SK-N-SH treated with all-trans-retinoic acid at 6 μM for 48 hours (cell line): Measurements from ENCODE around the gene RECQL5.

Experiments
- ATAC-seq: fragments of 200-7000 bp; cut with Tn5 transposase; 3 replicates; pipeline ENCODE4 v1.9.1; 2020; ENCODE audit warnings: mild to moderate bottlenecking, moderate library complexity
- ARNTL ChIP-seq: fragments of 450-650 bp; formaldehyde crosslinking; IDR thresholded peaks from 2 replicates; pipeline ENCODE4 v1.5.0; 2020; ENCODE audit warnings: low read depth, mild to moderate bottlenecking, moderate library complexity, borderline replicate concordance
- BACH2 ChIP-seq: fragments of 250-450 bp; sonication (Bioruptor Pico); IDR thresholded peaks from 2 replicates; pipeline ENCODE4 v1.9.0; 2021; ENCODE audit warnings: mild to moderate bottlenecking, borderline replicate concordance
- CSDC2 ChIP-seq: fragments of 250-450 bp; sonication (Bioruptor Pico); IDR thresholded peaks from 2 replicates; pipeline ENCODE4 v1.5.0; 2020; ENCODE audit warnings: mild to moderate bottlenecking, moderate library complexity
- GLIS3 ChIP-seq: fragments of 250-450 bp; sonication (Bioruptor Pico); IDR thresholded peaks from 2 replicates; pipeline ENCODE4 v1.5.0; 2020; ENCODE audit warnings: mild to moderate bottlenecking, moderate library complexity
- ISL1 ChIP-seq: fragments of 250-450 bp; sonication (Bioruptor Pico); IDR thresholded peaks from 2 replicates; pipeline ENCODE4 v2.1.2; 2022; ENCODE audit warnings: mild to moderate bottlenecking, moderate library complexity
- OSR1 ChIP-seq: fragments of 250-450 bp; sonication (Bioruptor Pico); IDR thresholded peaks from 2 replicates; pipeline ENCODE4 v1.8.0; 2022; ENCODE audit warnings: moderate library complexity, mild to moderate bottlenecking, inconsistent platforms
- PPARA ChIP-seq: fragments of 250-450 bp; sonication (Bioruptor Pico); IDR thresholded peaks from 2 replicates; pipeline ENCODE4 v1.5.0; 2020; ENCODE audit warnings: mild to moderate bottlenecking, borderline replicate concordance
- RARB ChIP-seq: fragments of 250-450 bp; sonication (Bioruptor Pico); IDR thresholded peaks from 2 replicates; pipeline ENCODE4 v1.8.0; 2021; ENCODE audit warnings: mild to moderate bottlenecking, moderate library complexity
- SNAI2 ChIP-seq: fragments of 250-450 bp; sonication (Bioruptor Pico); IDR thresholded peaks from 2 replicates; pipeline ENCODE4 v1.5.0; 2020; ENCODE audit warnings: mild to moderate bottlenecking, moderate library complexity
- TCF4 ChIP-seq: fragments of 250-450 bp; sonication (Bioruptor Pico); IDR thresholded peaks from 2 replicates; pipeline ENCODE4 v1.8.0; 2021; ENCODE audit warnings: mild to moderate bottlenecking, moderate library complexity, borderline replicate concordance
- TOX ChIP-seq: fragments of 250-450 bp; sonication (Bioruptor Pico); IDR thresholded peaks from 2 replicates; pipeline ENCODE4 v1.8.0; 2021; ENCODE audit warnings: mild to moderate bottlenecking, moderate library complexity, borderline replicate concordance
- ZC3H10 ChIP-seq: fragments of 250-450 bp; sonication (Bioruptor Pico); IDR thresholded peaks from 2 replicates; pipeline ENCODE4 v1.5.1; 2021; ENCODE audit warnings: mild to moderate bottlenecking, moderate library complexity
- ZFP30 ChIP-seq: fragments of 450-650 bp; formaldehyde crosslinking; IDR thresholded peaks from 2 replicates; pipeline ENCODE4 v1.5.0; 2022; ENCODE audit warnings: mild to moderate bottlenecking, moderate library complexity
- ZNF565 ChIP-seq: fragments of 450-650 bp; formaldehyde crosslinking; conservative IDR thresholded peaks from 2 replicates; pipeline ENCODE4 v1.5.0; 2020; ENCODE audit warnings: low read depth, mild to moderate bottlenecking, moderate library complexity
- ZNF8 ChIP-seq: fragments of 450-650 bp; formaldehyde crosslinking; IDR thresholded peaks from 2 replicates; pipeline ENCODE4 v1.5.0; 2020; ENCODE audit warnings: mild to moderate bottlenecking, moderate library complexity
- TF ChIP-seq, protein P1 (sequence below): fragments of 250-450 bp; sonication (Bioruptor Pico); IDR thresholded peaks from 2 replicates; pipeline ENCODE4 v1.5.1; 2021; ENCODE audit warnings: mild to moderate bottlenecking, moderate library complexity
- TF ChIP-seq, protein P2 (sequence below): fragments of 250-450 bp; sonication (Bioruptor Pico); IDR thresholded peaks from 2 replicates; pipeline ENCODE4 v1.8.0; 2021; ENCODE audit warnings: low read depth, mild to moderate bottlenecking, moderate library complexity, borderline replicate concordance
- TF ChIP-seq, protein P3 (sequence below): fragments of 250-450 bp; sonication (Bioruptor Pico); IDR thresholded peaks from 2 replicates; pipeline ENCODE4 v1.8.0; 2020; ENCODE audit warnings: mild to moderate bottlenecking, moderate library complexity, borderline replicate concordance
- TF ChIP-seq, protein P4 (sequence below): fragments of 250-450 bp; sonication (Bioruptor Pico); IDR thresholded peaks from 2 replicates; pipeline ENCODE4 v1.5.0; 2020; ENCODE audit warnings: mild to moderate bottlenecking, moderate library complexity

The RECQL5 gene

DNA sequence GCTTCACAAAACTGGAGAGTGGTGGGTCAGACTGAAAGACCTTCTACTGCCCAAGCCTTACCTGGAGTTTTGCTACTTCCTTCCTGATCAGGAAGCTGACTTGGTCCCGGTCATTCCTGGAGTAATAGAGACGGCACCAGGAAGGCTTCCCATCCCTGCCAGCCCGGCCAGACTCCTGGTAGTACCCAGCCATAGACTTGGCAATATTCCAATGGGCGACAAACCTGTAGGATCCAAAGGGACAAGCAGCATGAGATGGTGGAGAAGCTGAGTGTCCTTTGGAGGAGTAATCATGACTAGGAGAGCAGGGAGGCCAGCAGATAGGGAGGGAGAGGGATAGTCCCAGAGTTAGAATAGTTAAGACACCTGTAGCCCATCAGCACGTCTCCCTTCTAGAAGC is 8.7 kb downstream of the RECQL5 start:
- TF ChIP-seq ISL1 (CRISPR knock-in tag), result no peak
- TF ChIP-seq, protein P1, sequence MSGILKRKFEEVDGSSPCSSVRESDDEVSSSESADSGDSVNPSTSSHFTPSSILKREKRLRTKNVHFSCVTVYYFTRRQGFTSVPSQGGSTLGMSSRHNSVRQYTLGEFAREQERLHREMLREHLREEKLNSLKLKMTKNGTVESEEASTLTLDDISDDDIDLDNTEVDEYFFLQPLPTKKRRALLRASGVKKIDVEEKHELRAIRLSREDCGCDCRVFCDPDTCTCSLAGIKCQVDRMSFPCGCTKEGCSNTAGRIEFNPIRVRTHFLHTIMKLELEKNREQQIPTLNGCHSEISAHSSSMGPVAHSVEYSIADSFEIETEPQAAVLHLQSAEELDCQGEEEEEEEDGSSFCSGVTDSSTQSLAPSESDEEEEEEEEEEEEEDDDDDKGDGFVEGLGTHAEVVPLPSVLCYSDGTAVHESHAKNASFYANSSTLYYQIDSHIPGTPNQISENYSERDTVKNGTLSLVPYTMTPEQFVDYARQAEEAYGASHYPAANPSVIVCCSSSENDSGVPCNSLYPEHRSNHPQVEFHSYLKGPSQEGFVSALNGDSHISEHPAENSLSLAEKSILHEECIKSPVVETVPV (CRISPR knock-in tag), result no peak
- no peak for TF ChIP-seq TOX
- TF ChIP-seq ZFP30 (CRISPR knock-in tag), result no peak
- TF ChIP-seq GLIS3, result no peak
- TF ChIP-seq BACH2 (CRISPR knock-in tag), result no peak
- TF ChIP-seq ZNF8, result no peak
- no peak for TF ChIP-seq CSDC2
- no peak for TF ChIP-seq ARNTL (CRISPR knock-in tag)
- TF ChIP-seq, protein P2, sequence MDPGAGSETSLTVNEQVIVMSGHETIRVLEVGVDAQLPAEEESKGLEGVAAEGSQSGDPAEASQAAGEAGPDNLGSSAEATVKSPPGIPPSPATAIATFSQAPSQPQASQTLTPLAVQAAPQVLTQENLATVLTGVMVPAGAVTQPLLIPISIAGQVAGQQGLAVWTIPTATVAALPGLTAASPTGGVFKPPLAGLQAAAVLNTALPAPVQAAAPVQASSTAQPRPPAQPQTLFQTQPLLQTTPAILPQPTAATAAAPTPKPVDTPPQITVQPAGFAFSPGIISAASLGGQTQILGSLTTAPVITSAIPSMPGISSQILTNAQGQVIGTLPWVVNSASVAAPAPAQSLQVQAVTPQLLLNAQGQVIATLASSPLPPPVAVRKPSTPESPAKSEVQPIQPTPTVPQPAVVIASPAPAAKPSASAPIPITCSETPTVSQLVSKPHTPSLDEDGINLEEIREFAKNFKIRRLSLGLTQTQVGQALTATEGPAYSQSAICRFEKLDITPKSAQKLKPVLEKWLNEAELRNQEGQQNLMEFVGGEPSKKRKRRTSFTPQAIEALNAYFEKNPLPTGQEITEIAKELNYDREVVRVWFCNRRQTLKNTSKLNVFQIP (CRISPR knock-in tag), result no peak
- no peak for TF ChIP-seq OSR1 (CRISPR knock-in tag)
- no peak for ATAC-seq

DNA sequence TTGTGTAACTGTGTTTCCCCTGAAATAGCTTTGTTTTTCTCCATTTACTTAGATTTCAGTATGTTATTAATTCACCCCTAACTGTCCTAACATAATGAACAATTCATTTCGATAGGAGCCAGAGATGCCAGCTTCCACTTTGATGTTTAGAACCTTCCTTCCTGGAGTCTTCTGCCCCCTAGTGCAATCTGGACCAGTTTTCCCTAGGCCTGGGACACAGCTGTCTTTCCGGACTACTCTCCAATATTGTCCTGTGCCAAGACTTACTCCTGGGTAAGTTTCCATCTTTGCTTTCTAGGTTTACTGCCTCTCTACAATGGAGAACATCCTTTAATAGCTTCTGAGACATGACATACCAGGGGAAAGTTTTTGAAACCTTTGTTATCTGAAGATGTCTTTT is 12.8 kb downstream of the RECQL5 start:
- no peak for TF ChIP-seq SNAI2
- no peak for TF ChIP-seq CSDC2
- TF ChIP-seq, protein P2 (CRISPR knock-in tag), result no peak
- TF ChIP-seq BACH2 (CRISPR knock-in tag), result no peak
- no peak for TF ChIP-seq TOX
- no peak for TF ChIP-seq ZNF565
- TF ChIP-seq, protein P1 (CRISPR knock-in tag), result no peak
- no peak for TF ChIP-seq GLIS3
- TF ChIP-seq ZC3H10 (CRISPR knock-in tag), result no peak
- no peak for TF ChIP-seq TCF4 (CRISPR knock-in tag)
- no peak for TF ChIP-seq ARNTL (CRISPR knock-in tag)
- no peak for TF ChIP-seq PPARA (CRISPR knock-in tag)
- TF ChIP-seq ZNF8, result no peak
- no peak for TF ChIP-seq RARB (CRISPR knock-in tag)
- ATAC-seq, result peak; percentile 55

DNA sequence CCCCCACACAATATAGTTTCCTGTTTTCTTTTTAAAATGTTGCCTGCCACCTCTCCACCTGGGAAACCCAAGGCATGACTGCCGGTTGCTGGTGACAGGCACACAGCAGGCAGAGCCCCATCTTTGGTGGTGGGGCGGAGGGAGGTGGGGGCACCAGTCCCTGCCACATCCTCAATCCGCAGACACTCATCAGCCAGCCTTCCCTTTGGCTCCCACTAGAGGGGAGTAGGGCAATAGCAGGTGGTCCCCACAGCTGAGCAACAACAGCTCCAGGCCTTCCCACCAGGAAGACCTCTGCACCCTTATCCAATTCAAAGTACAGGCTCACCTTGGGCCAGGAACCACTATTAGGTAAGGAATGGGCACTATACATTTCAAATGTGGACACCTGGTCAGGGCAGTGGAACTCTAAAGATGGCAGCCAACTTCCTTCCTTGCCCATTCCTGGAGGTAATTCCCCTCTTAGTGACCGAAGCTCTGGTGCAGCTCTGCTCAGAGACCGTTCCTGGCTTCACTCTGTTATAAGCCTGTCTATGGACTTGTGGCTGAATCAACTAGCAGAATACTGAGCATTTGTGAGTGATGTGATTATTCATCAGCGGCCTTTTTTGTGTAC is 13.9 kb downstream of the RECQL5 start:
- peak; percentile 93 for ATAC-seq
- TF ChIP-seq SNAI2, result no peak
- no peak for TF ChIP-seq ARNTL (CRISPR knock-in tag)
- TF ChIP-seq, protein P3, sequence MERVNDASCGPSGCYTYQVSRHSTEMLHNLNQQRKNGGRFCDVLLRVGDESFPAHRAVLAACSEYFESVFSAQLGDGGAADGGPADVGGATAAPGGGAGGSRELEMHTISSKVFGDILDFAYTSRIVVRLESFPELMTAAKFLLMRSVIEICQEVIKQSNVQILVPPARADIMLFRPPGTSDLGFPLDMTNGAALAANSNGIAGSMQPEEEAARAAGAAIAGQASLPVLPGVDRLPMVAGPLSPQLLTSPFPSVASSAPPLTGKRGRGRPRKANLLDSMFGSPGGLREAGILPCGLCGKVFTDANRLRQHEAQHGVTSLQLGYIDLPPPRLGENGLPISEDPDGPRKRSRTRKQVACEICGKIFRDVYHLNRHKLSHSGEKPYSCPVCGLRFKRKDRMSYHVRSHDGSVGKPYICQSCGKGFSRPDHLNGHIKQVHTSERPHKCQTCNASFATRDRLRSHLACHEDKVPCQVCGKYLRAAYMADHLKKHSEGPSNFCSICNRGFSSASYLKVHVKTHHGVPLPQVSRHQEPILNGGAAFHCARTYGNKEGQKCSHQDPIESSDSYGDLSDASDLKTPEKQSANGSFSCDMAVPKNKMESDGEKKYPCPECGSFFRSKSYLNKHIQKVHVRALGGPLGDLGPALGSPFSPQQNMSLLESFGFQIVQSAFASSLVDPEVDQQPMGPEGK (CRISPR knock-in tag), result no peak
- TF ChIP-seq ZFP30 (CRISPR knock-in tag), result no peak
- no peak for TF ChIP-seq TCF4 (CRISPR knock-in tag)
- TF ChIP-seq, protein P4, sequence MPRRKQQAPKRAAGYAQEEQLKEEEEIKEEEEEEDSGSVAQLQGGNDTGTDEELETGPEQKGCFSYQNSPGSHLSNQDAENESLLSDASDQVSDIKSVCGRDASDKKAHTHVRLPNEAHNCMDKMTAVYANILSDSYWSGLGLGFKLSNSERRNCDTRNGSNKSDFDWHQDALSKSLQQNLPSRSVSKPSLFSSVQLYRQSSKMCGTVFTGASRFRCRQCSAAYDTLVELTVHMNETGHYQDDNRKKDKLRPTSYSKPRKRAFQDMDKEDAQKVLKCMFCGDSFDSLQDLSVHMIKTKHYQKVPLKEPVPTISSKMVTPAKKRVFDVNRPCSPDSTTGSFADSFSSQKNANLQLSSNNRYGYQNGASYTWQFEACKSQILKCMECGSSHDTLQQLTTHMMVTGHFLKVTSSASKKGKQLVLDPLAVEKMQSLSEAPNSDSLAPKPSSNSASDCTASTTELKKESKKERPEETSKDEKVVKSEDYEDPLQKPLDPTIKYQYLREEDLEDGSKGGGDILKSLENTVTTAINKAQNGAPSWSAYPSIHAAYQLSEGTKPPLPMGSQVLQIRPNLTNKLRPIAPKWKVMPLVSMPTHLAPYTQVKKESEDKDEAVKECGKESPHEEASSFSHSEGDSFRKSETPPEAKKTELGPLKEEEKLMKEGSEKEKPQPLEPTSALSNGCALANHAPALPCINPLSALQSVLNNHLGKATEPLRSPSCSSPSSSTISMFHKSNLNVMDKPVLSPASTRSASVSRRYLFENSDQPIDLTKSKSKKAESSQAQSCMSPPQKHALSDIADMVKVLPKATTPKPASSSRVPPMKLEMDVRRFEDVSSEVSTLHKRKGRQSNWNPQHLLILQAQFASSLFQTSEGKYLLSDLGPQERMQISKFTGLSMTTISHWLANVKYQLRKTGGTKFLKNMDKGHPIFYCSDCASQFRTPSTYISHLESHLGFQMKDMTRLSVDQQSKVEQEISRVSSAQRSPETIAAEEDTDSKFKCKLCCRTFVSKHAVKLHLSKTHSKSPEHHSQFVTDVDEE (CRISPR knock-in tag), result no peak
- no peak for TF ChIP-seq BACH2 (CRISPR knock-in tag)
- TF ChIP-seq ISL1 (CRISPR knock-in tag), result no peak
